ENCODE results near the gene SEC61G. TPM values are rescaled to one million over a fixed set of nuclear protein-coding genes. Genes with fewer than 3 reads are reported as not detected.

Gene SEC61G
- polyA plus RNA-seq, 1 of the 3 experiments (the other 2 are of a cell fraction), result 229 TPM

DNA sequence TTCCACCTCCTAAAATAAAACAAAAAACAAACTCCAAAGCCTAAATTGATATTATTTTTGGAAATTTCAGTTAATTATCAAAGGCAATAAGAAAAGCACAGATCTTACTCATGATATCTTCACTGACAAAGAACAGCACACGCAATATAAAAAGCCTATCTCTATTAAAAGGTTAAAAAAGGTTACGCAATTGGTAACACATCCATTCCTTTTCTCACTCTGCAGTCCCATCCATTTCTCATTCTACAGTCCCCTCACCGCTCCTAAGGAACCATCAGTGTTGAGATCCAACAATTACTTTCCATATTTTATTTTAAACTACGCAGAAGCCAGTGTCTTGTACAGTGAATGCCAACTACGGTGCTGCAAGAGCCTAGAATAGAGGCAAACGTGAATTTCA is 1.3 kb downstream of the SEC61G start:
- Histone ChIP-seq H2AFZ (ENCODE audit: low read depth) (no peak overlapping the region), H3K9me3 (no peaks in the 10 kb centered on the region), H3K27ac (ENCODE audit: low read depth in 2 of 2, low read length in 1 of 2) (no peak overlapping the region), H3K4me2 (peak overlapping the region; percentile 81), H3K4me3 (ENCODE audit: low read depth in 2 of 2, low read length in 1 of 2) (peak overlapping the region; percentile 84 to 100), H3F3A (replicated peaks; ENCODE audit: insufficient read depth) (peaks cover 6% of the 10 kb centered on the region), H4K20me1 (ENCODE audit: insufficient read depth) (peaks cover 54% of the 10 kb centered on the region), H3K79me2 (ENCODE audit: insufficient read depth) (peaks cover 73% of the 10 kb centered on the region), H3K36me3 (replicated peaks in 1 of 2; ENCODE audit: control insufficient read depth in 1 of 2, insufficient read depth in 2 of 2, low read length in 1 of 2) (peaks cover 41 to 46% of the 10 kb centered on the region in 2 experiments), H3K9ac (peak overlapping the region; percentile 93), H3K9me2 (no peaks in the 10 kb centered on the region), H3K4me1 (ENCODE audit: control insufficient read depth in 1 of 2, insufficient read depth in 2 of 2, low read depth in 1 of 2, low read length in 1 of 2) (peaks cover 7 to 15% of the 10 kb centered on the region in 2 experiments; a peak in 3 of 4 replicates), H3K27me3 (ENCODE audit: insufficient read depth) (no peaks in the 10 kb centered on the region)
- no peak for TF ChIP-seq POLR2AphosphoS5 (IDR thresholded peaks at IDR 0.05; ENCODE audit: low read depth, low read length)
- TF ChIP-seq, protein P1, sequence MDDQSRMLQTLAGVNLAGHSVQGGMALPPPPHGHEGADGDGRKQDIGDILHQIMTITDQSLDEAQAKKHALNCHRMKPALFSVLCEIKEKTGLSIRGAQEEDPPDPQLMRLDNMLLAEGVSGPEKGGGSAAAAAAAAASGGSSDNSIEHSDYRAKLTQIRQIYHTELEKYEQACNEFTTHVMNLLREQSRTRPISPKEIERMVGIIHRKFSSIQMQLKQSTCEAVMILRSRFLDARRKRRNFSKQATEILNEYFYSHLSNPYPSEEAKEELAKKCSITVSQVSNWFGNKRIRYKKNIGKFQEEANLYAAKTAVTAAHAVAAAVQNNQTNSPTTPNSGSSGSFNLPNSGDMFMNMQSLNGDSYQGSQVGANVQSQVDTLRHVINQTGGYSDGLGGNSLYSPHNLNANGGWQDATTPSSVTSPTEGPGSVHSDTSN (IDR thresholded peaks at IDR 0.05), result no peak
- TF ChIP-seq RAD21 (IDR thresholded peaks at IDR 0.05; ENCODE audit: low read length), result no peak
- no peak for TF ChIP-seq JUND (IDR thresholded peaks at IDR 0.05)
- TF ChIP-seq FOXJ3 (CRISPR knock-in tag; IDR thresholded peaks at IDR 0.05), result no peak
- no peak for TF ChIP-seq NRF1 (IDR thresholded peaks at IDR 0.05; ENCODE audit: low read depth, low read length)
- TF ChIP-seq CHD2 (IDR thresholded peaks at IDR 0.05; ENCODE audit: low read length, partially characterized antibody), result no peak
- TF ChIP-seq, protein P2, sequence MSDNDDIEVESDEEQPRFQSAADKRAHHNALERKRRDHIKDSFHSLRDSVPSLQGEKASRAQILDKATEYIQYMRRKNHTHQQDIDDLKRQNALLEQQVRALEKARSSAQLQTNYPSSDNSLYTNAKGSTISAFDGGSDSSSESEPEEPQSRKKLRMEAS (IDR thresholded peaks at IDR 0.05; ENCODE audit: low read depth), result no peak
- no peak for TF ChIP-seq MXI1 (IDR thresholded peaks at IDR 0.05; ENCODE audit: low read depth, low read length)
- TF ChIP-seq, protein P3, sequence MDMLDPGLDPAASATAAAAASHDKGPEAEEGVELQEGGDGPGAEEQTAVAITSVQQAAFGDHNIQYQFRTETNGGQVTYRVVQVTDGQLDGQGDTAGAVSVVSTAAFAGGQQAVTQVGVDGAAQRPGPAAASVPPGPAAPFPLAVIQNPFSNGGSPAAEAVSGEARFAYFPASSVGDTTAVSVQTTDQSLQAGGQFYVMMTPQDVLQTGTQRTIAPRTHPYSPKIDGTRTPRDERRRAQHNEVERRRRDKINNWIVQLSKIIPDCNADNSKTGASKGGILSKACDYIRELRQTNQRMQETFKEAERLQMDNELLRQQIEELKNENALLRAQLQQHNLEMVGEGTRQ (IDR thresholded peaks at IDR 0.05; ENCODE audit: borderline replicate concordance, low read depth, low read length), result no peak
- CTCF ChIA-PET, result interaction anchor here (1.1 to 8.0 kb wide), 2 partner anchors 9 to 16 kb away, joined by 3 to 67 read pairs; no protein-coding TSS in a partner anchor
- no peak for DNase-seq
- POLR2A ChIA-PET, result interaction anchor here (2.5 kb wide), 1 partner anchor 608 kb away, joined by 19 read pairs; the partner anchor contains the start of gene LANCL2
- WGBS (ENCODE audit: low lambda C conversion rate), result 57% methylated on average over 6 of the region's 6 CpGs

DNA sequence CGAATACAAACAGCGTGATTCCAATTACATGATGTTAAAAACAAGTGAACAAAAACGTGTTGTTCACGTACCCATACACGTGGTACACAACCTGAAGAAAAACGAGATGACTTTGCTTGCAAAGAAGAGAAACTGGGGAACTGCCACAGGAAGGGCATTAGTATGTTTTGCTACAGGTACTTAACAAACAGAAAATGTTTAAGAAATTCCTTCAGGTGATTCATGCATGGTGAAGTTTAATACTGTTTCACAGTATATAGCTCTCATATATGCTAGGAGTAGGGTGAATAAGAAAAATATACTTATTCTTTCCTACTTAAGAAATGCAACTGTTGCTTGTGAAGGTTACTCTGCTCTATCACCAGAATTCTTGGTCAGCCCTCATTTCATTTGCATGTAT is 9.8 kb downstream of the SEC61G start:
- H2AFZ ChIP-seq (ENCODE audit: low read depth), result no peak overlapping the region
- ChIA-PET POLR2A (interaction anchor here (1.0 kb wide), 1 partner anchor 10 kb away, joined by 6 read pairs; the partner anchor contains the start of gene SEC61G), CTCF (interaction anchor here (0.7 to 1.1 kb wide), 2 partner anchors 26 to 91 kb away, joined by 3 to 4 read pairs; no protein-coding TSS in a partner anchor)
- TF ChIP-seq POLR2AphosphoS5 (IDR thresholded peaks at IDR 0.05; ENCODE audit: low read depth, low read length), result no peak
- TF ChIP-seq IRF3 (IDR thresholded peaks at IDR 0.05; ENCODE audit: low read depth, low read length), result no peak
- TF ChIP-seq YY1 (IDR thresholded peaks at IDR 0.05; ENCODE audit: low read depth), result no peak
- no peak for TF ChIP-seq FOXJ3 (CRISPR knock-in tag; IDR thresholded peaks at IDR 0.05)
- no peak for TF ChIP-seq SMC3 (IDR thresholded peaks at IDR 0.05; ENCODE audit: low read depth, low read length)
- TF ChIP-seq FOSL2 (IDR thresholded peaks at IDR 0.05; ENCODE audit: borderline replicate concordance, low read depth), result no peak
- no peak for TF ChIP-seq NRF1 (IDR thresholded peaks at IDR 0.05; ENCODE audit: low read depth, low read length)
- no peak for TF ChIP-seq CHD2 (IDR thresholded peaks at IDR 0.05; ENCODE audit: low read length, partially characterized antibody)
- TF ChIP-seq EP300 (IDR thresholded peaks at IDR 0.05; ENCODE audit: borderline replicate concordance in 1 of 2, low read depth in 1 of 2, low read length in 1 of 2), result no peak
- no peak for TF ChIP-seq TEAD4 (IDR thresholded peaks at IDR 0.05; ENCODE audit: borderline replicate concordance, insufficient read depth)
- no peak for TF ChIP-seq RAD21 (IDR thresholded peaks at IDR 0.05; ENCODE audit: low read length)
- TF ChIP-seq FOXM1 (IDR thresholded peaks at IDR 0.05; ENCODE audit: low read depth), result no peak
- peaks cover 24% of the 10 kb centered on the region for H3F3A ChIP-seq (replicated peaks; ENCODE audit: insufficient read depth)
- H3K27ac ChIP-seq (ENCODE audit: low read depth in 2 of 2, low read length in 1 of 2), result no peak overlapping the region
- H3K79me2 ChIP-seq (ENCODE audit: insufficient read depth), result peaks cover 56% of the 10 kb centered on the region
- peaks cover 60% of the 10 kb centered on the region for H4K20me1 ChIP-seq (ENCODE audit: insufficient read depth)
- no peak overlapping the region for H3K4me3 ChIP-seq (ENCODE audit: low read depth in 2 of 2, low read length in 1 of 2)
- 96% methylated on average over 6 of the region's 6 CpGs for WGBS (ENCODE audit: low lambda C conversion rate)
- peaks cover 56 to 76% of the 10 kb centered on the region in 2 experiments for H3K36me3 ChIP-seq (replicated peaks in 1 of 2; ENCODE audit: control insufficient read depth in 1 of 2, insufficient read depth in 2 of 2, low read length in 1 of 2)
- no peak overlapping the region for H3K9ac ChIP-seq
- H3K4me1 ChIP-seq (ENCODE audit: control insufficient read depth in 1 of 2, insufficient read depth in 2 of 2, low read depth in 1 of 2, low read length in 1 of 2), result no peaks in the 10 kb centered on the region
- no peak for DNase-seq
- H3K9me2 ChIP-seq, result no peaks in the 10 kb centered on the region
- H3K9me3 ChIP-seq, result no peaks in the 10 kb centered on the region
- no peak overlapping the region for H3K4me2 ChIP-seq
- H3K27me3 ChIP-seq (ENCODE audit: insufficient read depth), result no peaks in the 10 kb centered on the region
